CD4-positive, alpha-beta T cell treated with Interleukin-4 for 4 hours (primary cell): ENCODE measurements around the gene SCN5A.

Experiments used
- DNase-seq: peaks from one replicate; pipeline ENCODE4 v3.0.0-alpha.2; 2020

Gene SCN5A

DNA sequence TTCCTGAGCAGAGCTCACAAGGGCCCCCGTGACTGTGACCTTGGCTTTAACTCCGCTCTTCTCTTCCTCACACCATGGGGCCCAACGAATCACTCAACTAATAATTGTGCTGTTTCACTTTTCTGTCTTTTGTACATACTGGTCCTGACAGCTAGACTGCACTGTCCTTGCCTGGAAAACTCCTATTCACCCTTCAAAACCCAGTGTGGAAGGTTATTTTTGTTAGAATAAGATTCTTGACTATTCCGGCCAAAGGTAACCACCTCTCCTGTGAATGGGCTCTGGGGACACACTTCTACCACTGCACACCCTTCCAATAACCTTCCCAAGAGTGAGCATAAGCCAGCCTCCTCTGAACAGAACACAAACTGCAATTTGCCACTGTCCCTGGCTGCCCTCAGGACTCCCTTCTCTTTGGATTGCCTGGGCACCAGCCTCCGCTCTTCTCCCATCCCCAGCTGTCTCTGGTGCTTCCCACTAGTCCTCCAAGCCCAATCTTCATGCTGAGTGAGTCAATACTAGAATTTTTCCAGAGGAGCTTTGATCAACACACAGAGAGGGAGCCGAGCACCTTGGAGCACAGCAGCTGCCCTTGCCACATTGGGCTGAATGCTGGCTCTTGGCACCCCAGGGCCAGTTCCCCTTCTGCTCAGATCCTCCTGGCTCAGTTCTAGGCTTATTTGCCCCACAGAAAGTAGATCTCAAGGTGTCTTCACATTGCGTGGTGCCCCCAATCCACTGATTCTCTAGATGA, 2.1 kb downstream of the SCN5A start:
- no peak for DNase-seq

DNA sequence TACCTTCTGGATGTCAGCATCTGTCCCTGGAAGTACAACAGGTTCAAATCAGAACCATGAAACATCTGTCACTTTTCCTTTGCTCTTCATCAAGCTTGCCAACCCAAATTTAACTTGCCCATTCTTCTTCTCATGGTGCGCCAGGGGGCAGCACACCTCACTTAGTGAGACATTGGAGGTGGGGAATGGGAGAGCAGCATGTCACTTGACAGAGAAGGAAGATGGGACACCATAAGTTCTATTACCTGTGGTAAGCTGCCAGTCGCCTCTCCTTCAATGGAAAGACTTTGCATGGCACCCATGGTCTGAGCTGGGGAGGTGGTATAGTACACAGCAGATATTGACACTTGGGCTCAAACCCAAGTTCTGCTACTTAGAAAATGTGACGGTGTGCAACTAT, 2.9 kb downstream of the SCN5A start:
- no peak for DNase-seq

DNA sequence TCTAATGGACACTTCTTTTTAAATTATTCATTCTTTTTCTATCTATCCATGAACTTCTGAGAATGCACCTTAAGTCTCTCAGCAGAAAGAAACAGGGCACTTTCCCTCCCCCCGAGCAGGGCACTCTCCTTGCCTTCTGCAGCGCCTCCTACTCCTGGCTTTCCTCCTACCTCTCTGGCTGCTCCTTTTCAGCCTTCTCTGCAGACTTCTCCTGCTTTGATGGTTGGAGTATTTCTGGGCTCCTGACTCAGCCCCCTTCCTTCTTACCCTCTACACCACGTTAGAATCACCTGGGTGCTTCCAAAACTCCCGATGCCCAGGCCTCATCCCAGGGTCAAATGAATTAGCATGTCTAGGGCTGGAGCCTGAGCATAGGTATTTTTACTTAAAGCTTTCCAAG, 3.4 kb downstream of the SCN5A start:
- DNase-seq = no peak

DNA sequence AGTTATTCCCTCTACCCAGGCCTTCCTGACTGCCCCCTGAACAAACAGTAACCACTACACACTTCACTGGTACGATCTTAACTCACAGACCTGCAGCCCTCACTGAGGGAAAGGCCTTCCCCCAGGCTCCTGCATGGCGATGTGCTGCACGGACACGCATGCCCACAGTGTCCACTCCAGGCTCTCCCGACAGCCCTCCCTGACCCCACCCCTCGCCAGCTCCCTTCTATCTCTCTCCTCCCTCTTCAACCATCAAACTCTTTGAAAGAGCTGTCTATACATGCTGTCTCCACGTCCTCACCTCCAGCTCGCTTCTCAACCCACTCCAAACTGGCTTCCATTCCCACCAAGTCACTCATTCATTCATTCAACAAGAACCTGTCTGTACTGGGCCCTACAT, 3.9 kb downstream of the SCN5A start:
- DNase-seq = no peak

DNA sequence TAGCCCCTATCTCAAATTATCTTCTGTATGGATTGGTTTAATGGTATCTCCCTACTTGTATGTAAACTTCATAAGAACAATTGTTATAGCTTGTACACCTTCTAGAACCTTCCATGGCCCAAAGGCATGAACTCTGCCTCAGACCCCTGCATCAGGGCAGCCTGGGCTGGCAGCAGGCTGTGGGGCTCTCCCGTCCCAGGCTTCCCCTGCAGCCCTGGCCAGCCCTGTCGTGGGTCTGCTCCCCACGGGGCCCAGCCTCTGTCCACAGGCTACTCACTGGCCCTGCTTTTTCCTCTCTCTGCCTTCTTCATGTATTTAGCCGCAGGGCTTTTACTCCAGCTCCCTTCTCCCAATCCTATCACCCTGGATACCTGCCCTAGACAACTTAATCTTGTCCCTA, 4.4 kb downstream of the SCN5A start:
- no peak for DNase-seq

DNA sequence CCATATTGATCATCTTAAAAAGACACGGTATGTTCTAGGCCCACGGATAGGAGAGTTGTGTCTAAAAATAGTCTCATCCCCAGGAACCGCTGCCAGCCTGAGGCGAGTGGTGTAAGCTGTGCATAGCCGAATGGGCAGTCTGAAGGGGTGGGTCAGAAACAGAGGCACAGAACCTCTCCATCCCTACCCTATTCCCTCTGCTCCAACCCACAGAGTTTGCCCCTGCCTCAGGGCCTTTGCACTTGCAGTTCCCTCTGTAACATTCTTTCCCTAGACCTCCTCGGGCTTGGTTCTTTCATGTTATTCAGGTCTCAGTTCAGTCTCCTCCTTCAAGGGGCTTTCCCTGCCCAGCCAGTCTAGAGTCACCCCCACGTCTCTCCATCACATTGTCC, 4.8 kb downstream of the SCN5A start:
- no peak for DNase-seq

DNA sequence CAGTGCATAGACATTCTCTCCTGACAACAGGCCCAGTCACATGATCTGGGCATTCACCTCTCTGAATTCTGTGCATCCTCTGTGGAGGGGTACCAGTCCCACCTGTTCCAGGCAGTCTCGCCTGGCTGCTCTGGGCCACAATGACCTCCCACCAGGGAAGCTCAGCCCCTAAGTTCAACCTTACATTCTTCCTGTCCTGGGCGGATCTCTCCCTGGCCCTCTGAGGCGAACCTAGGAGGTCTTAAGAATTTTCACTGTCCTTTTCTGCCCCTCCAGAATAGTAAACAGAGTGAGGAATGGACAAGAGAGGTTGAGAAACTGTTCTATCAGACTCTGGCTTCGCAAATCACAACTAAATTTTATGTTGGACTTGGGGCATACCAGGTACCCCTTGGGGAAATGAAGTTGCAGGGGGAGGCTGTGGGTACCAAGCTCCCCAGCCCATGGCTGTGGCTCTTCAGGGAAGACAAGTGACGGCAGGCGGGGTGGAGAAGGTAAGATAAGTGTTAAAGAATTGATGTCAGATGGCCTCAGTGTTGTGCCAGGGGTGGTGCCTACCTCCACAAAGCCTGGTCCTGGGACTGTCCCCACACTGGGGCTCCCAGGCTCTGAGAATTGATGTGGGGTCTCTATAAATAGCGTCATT, 5.3 kb downstream of the SCN5A start:
- no peak for DNase-seq

DNA sequence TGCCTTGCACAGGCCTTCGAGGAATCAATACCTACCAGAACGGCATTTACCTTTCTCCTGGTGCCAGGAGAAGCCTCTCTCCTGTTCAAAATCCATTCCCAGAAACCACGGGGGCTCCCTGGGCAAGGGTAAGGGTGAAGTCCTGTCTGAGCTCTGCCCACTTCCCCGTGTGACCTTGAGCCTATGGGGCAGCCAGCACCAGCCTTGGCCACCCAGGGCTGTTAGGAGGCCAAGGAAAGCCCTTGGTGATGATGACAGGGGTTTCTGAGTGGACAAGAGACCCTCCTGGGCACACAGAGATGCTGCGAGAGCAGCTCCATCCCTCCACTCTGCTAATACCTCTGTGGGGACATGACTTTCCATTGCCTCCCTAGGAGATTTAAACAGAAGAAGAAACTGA, 5.9 kb downstream of the SCN5A start:
- DNase-seq = no peak

DNA sequence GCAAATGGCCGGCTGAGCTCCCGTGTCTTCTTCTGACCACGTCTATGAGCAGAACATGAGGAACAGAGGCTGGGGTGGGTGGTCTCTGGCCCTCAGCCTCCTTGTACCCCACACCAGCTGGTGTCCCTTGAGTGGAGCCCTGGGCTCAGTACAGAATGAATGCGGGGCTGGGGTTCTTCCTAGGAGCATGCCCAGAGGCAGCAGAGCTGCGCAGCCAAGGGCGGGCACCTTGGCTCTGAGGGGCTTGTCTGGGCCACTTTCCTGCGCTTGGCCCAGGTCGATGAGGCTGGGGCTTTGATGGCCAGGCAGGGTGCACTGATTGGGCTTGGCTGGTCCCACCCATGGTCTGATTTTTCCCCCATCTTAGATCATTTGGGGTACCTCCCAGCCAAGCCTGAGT, 6.4 kb downstream of the SCN5A start:
- no peak for DNase-seq

DNA sequence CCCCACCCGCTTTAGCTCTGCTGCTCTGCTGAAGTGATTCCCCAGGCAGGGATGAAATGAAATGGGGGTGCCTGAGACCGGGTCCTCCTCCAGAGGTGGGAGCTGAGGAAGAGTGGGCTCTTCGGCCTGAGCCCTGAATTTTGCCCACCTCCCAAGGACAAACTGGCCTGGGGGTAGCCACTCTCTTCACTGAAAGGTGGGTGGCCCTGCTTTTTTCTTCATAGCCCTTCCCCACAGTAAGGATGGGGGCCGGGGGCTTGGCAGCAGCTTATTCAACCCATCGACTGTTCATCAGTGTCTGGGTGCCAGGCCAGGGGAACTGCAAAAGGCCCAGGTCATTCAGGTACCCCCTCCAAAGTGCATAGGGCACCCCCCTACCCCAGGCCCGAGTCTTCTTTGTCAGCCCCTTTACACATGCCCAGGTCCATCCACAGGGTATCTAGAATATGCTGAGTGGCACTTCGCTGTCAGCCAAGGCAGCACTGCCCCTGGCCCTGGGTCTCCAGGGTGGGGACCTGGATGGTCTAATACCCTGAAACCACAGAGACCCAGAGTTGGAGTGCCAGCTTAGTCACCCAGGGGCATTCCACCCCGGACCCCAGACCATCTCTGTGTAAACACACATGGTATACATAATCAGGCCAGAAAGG, 7.9 kb downstream of the SCN5A start:
- no peak for DNase-seq

DNA sequence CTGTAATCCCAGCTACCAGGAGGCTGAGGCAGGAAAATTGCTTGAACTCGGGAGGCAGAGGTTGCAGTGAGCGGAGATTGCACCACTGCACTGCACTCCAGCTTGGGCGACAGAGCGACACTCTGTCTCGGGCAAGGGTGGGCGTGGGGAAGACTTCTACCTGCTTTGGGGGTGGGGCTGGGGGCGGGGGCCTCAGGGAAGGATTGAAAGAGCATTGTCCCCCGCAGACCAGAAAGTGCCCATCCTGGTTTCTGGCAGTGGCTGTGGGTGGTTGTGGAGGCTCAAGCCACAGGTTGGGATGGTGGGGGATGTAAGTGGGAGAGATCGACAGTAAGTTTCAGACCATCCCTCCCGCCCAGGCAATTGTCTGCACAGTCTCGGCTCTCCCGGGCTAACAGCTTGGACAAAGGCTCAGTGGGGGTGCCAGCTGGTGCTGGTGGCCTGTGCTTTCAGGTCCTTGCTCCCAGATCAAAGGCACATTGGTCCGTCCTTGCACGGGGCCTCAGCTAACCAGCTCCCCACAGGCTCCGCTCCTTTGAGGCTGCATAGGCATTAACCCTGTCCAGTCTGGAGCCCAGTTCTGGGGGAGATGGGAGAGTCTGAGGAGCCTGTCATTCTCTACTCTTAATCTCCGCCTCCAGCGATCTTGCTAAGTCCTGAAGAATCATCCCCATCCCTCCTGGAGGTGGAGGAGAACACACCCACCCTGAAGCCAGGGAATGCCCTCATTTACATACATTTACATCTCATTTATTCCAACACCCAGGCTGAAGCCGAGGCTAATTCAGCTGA, 8.6 kb downstream of the SCN5A start:
- DNase-seq = no peak

DNA sequence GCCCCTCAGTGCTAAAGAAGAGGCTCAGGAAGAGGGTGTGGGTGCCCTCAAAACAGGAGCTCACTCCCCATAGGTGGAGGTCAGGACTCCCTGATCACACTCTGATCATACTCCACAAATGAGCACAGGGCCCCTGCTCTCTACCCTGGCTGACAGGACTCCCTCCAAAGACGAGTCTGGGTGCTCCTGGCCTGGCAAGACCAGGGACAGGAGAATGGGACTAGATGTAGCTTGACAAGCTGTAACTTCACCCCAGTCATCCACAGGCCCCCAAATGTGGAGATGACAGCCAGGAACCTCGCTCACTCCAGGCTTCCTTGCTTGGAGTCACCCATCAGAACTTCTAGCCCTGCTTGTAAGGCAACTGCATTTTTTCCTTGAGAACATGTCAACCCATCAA, 11.1 kb downstream of the SCN5A start:
- no peak for DNase-seq

DNA sequence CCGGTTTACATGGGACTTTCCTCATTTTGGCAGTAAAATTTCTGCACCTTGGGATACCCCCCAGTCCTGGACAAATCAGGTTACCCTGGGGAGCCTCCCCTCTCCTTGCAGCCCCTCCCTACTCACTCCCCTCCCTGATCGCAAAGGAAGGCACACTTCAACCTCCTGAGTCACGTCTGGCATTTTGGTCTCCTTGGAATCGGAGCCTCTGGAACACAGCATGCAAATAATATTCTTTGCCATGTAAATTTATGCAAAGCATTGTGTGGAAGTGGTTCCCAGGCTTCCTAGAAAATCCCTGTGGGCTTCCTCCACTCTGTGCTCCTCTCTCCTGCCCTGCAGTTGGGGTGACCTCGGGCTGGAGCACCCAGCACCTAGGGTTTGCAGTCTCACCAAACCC, 11.6 kb downstream of the SCN5A start:
- DNase-seq = no peak

DNA sequence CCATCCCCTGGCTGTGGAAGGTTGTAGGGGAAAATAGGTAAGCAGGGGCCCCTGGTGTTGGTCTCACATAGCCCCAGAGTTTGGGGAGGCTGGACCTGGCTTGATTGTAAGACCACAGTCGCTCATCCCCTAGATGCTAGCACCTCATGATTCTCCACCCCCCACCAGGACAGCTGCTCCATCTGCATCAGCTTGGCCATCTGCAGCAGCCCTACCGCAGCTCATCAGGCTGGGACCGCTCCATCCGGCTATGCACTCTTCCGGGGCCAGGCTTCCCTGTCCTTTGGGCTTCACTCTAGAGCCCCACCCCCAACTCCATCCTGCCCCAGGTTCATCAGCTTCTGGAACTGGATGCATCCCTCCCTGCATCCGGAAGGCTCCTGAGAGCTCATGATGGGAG, 12.6 kb downstream of the SCN5A start:
- DNase-seq = no peak

DNA sequence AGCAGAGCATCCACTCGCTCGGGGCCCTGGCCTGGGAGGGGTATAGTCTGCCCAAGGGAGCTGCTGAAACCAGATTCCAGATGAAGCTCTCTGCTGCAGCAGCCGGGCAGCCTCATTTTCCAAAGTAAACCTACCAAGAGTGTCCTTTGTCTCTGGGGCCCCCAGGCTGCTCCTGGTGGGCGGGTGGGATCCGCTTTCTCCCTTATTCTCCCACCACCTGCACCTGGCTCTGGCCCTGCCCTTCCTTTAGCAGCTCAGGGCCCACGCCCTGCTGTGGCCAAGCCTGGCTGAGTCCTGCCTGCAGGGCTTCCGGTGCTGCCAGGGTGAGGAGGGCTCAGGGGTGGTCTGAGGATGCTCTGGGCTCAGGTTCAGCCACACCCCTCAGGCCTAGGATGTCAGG, 13.0 kb downstream of the SCN5A start:
- no peak for DNase-seq

DNA sequence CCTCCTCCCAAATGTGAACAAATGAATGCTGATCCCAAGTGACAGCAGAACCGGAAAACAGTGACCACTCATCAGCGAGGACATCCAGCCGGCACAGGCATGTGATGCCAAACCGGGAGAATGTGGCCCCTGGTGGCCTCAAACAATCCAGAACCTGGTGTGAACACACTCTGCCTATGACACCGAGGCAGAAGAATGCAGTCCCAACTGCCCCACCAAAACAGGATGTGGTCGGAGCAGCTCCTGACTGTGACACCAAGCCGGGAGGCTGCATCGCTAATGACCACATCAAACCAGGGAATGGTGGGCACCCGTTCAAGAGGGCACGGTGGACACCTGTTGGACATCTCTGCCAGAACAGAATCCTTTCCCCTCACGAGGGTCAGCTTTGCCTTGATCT, 15.4 kb downstream of the SCN5A start:
- no peak for DNase-seq

DNA sequence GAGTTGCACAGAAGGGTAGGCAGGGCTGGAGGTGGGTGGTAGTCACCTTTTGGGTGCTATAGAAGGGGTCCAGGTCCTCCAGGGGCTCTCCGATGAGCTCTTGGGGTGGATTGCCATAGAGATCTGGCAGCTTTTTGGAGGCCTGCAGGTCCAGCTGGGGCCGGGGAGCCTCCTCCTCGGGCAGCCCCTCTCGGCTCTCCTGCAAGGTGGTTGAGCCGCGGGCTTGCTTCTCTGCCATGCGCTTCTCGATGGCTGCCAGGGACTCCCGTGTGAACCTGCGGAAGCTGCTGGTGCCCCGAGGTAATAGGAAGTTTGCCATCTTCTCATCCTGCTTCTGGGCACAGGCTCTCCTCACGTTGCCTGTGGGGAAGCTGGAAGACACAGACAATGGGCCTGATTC, 16.5 kb downstream of the SCN5A start:
- DNase-seq = no peak

DNA sequence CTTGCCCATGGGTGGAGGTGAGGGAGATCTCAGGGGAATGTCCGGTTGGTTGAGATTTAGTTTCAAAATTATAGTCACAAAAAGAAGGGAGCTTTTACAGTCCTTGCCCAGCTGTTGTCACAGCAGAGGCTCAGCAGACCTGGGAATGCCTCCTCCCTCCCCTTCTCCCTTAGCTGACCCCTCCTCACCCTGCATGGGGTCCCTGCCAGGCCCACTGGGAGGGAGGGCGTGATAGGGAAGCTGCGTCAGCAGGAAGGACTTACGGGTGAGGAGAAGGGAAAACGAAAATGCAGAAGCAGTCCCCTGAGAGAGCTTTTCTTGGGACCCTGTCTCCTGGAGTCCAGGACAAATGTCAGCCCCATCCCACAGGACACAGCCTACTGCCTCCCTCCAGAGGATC, 18.9 kb downstream of the SCN5A start:
- DNase-seq = no peak

DNA sequence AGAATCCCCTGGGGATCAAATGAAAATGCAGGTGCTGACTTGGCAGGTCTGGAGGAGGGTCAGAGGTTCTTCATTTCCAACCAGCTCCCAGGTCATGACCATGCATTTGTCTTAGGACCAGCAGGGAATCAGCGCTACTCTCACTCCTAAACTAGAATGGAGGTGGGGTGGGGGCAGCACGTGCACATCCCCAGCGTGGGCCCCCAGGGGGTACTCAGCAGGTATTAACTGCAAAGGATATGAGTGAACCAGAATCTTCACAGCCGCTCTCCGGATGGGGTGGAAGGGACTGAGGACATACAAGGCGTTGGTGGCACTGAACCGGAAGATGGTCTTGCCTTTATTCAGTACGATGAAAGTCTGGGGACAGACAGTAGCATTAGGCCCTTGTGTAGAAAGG, 19.4 kb downstream of the SCN5A start:
- no peak for DNase-seq

DNA sequence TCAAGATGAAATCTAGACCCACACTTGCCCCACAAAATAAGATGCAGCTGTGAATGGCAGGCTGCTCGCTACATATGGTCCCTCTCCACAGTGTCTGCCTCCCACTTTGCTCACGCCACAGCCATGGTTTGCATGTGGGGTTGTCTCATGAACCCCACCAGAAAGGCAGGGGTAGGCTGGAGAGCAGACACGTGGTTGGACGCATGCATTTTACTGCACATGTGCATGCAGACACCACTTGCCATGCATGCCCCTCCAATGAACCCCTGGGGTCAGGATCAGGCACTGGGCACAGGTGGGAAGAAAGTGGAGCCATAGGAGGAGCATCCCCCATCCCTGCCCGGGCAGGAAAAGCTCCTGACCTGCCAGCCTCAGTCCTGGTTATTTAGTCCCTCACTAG, 20.7 kb downstream of the SCN5A start:
- no peak for DNase-seq

DNA sequence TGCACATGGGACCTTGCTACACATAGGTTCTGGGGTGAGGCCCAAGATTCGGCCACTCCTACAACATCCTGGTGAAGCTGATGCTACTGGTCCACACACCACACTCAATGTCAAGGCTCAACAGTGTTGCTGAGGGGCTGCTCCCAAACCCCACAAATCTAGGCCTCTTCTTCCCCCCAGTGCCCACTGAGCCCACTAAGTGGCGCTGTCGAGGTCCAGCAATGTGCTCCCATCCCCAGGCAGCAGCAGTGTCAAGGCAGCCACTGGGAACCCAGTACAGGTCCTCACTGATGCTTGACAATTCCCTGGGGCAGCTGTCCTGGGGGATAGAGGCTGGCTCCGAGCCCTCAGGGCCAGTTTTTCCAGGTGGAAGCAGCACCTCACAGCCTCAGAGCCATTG, 21.5 kb downstream of the SCN5A start:
- DNase-seq = no peak

DNA sequence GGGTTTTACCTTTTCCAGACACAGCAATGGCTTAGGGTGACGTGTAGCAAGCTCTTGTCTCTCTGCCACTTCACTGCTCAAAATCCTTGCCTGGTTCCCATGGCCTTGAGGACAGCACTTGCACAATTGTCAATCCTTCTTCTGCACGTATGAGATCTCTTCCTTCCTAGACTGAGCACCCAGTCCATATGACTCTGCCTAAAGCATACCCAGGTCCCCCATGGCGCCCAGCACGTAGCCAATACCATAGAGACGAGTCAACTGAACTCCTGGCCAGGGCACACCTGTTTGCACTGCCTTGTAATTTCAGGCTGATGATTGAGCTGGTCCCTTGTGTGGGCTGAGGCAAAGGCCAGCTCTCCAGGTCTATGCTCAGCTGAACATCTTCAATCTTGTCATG, 23.3 kb downstream of the SCN5A start:
- DNase-seq = no peak

DNA sequence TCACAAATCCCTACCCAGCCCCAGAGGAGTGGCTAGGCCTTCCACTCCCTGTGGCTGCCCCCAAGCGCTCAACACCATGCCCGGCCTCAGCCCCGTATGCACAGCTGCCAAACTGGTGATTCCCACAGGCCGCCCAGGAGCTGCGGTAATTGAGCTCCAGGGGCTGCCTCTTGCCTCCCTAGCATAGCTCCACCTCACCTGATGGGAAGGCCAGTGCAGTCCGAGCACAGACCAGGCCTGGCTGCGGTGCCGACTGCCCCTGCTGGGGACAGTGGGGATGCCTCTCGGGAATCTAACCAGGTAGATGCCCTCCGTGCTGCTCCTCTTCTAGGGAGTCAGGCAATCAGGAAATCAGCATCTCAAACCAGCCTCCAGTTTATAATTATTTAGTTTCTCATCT, 25.9 kb downstream of the SCN5A start:
- DNase-seq = no peak

DNA sequence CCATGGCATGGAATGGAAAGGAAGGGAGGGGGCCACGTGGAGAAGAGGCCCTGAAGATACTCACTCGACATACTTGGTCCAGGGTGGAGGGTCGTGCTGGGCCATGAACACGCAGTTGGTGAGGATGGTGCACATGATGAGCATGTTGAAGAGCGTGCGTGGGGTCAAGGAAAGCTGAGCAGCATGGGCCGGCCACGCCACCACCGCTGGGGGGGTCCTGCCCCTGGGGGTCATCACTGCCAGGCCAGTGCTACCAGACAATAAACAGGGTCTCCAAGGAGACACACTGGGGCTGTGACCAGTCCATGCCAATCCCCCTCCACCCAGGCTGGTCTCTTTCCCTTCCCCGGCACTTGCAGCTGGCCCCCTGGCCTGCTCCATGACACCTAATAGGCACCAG, 27.2 kb downstream of the SCN5A start:
- no peak for DNase-seq
